Right cardiac atrium (tissue), 5 donors: ENCODE measurements around the gene ADAMTS9. TPM values are rescaled to one million over a fixed set of nuclear protein-coding genes. Genes with fewer than 3 reads are reported as not detected.

Source experiments
- ATAC-seq, 2 donors: fragments of 200-7000 bp; cut with Tn5 transposase; one replicate each; pipeline versions ENCODE4 v1.8.0 to v1.9.1; 2020; ENCODE audit warnings: moderate library complexity in 2 of 2, mild to moderate bottlenecking in 1 of 2
- DNase-seq, 3 donors: peaks; one replicate each; pipeline ENCODE4 v3.0.0-alpha.2; 2020
- H3K27ac ChIP-seq: one replicate; pipeline ENCODE4 v1.5.1; 2013; ENCODE audit warnings: mild to moderate bottlenecking, low read length, control low read depth, moderate library complexity
- H3K27me3 ChIP-seq: one replicate; pipeline ENCODE4 v1.6.1; 2013; ENCODE audit not compliant: control insufficient read depth, insufficient read depth
- H3K4me1 ChIP-seq: one replicate; pipeline ENCODE4 v1.6.1; 2013; ENCODE audit warnings: low read length; ENCODE audit not compliant: control insufficient read depth, insufficient read depth
- H3K4me3 ChIP-seq: one replicate; pipeline ENCODE4 v1.5.1; 2013; ENCODE audit warnings: low read length, control low read depth
- H3K9me3 ChIP-seq: one replicate; pipeline ENCODE4 v1.6.1; 2013; ENCODE audit warnings: low read length; ENCODE audit not compliant: control insufficient read depth
- WGBS: extraction: QIAGEN DNeasy Blood & Tissue Kit; methylation state at CpG from one replicate; pipeline ENCODE4 v1.1.7; 2013; 5-methylcytosine and 5-hydroxymethylcytosine counted together
- intact Hi-C, 4 donors: fragments of 100-400 bp; cut with DNase I; formaldehyde crosslinking; loops; one replicate each; pipeline versions ENCODE4 v1.11.0 to v1.14.0; 2022 to 2023
- polyA plus RNA-seq: library from polyadenylated mRNA; stranded (reverse); fragments of 200-250 nt; gene quantifications from one replicate; pipeline ENCODE4 v1.2.3, GENCODE V29; 2013
- total RNA-seq, 4 donors: library from RNA; stranded (reverse); fragmentation: NEBNext Ultra II Directional; extraction: Animal tissue kit (Norgen Biotek cat#: 25700); gene quantifications; one replicate each; pipeline ENCODE4 v1.2.1, GENCODE V29; 2021
- donor health status: healthy with polysubstance abuse.
- donor health status: DM: no; HTN: yes; CAD: no.
- donor health status: DM: no; HTN: no; CAD: no.
- donor health status: DM: no; HTN: yes; CAD: no; lungs with severe emphysema.
- donor health status: DM: yes; HTN: yes; CAD: no.

Gene ADAMTS9
- total and polyA plus RNA-seq, 5 donors = 9.8 to 53.4 (median 13.0) TPM

GRCh38 chr3:64536166-64536565, 151.6 kb downstream of the ADAMTS9 start:
- H3K27me3 ChIP-seq = no peaks in the 10 kb centered on the region
- intact Hi-C loops = loop anchor here in 1 of 4 donors (10.0 kb wide), 1 partner anchor 639 kb away; no protein-coding TSS in a partner anchor
- H3K4me3 ChIP-seq = no peak overlapping the region
- DNase-seq (no peak), ATAC-seq (no peak)
- WGBS = 91% methylated on average over 2 of the region's 2 CpGs
- no peaks in the 10 kb centered on the region for H3K4me1 ChIP-seq
- H3K27ac ChIP-seq = no peak overlapping the region
- H3K9me3 ChIP-seq = no peaks in the 10 kb centered on the region

- intact Hi-C loops = loop anchor here in 2 of 4 donors (5.0 to 10.0 kb wide), 4 partner anchors 154 to 714 kb away; partner anchors contain the start of gene ADAMTS9 (in 1 of the 2)
- DNase-seq (peak; percentile 85 to 95 (median 92)), ATAC-seq (peak; percentile 94 to 97)
- Histone ChIP-seq H3K27ac (no peak overlapping the region), H3K4me1 (no peaks in the 10 kb centered on the region), H3K4me3 (no peak overlapping the region), H3K27me3 (no peaks in the 10 kb centered on the region), H3K9me3 (no peaks in the 10 kb centered on the region)
- 12% methylated on average over 14 of the region's 14 CpGs for WGBS
These were observed 154.0 kb downstream of the ADAMTS9 start for GRCh38 chr3:64533617-64534317.

- no peaks in the 10 kb centered on the region for H3K9me3 ChIP-seq
- no peak overlapping the region for H3K27ac ChIP-seq
- no peaks in the 10 kb centered on the region for H3K4me1 ChIP-seq
- DNase-seq (peak; percentile 37 to 69 (median 48)), ATAC-seq (peak; percentile 20 to 23)
- intact Hi-C loops = loop anchor here in 2 of 4 donors (5.0 to 10.0 kb wide), 4 partner anchors 157 to 717 kb away; partner anchors contain the start of gene ADAMTS9 (in 1 of the 2)
- H3K4me3 ChIP-seq = no peak overlapping the region
- H3K27me3 ChIP-seq = no peaks in the 10 kb centered on the region
- 23% methylated on average over 8 of the region's 8 CpGs for WGBS
These were observed 157.3 kb downstream of the ADAMTS9 start for GRCh38 chr3:64530434-64531049.

- no peaks in the 10 kb centered on the region for H3K9me3 ChIP-seq
- 97% methylated on average over 3 of the region's 3 CpGs for WGBS
- ATAC-seq (no peak), DNase-seq (no peak)
- no peaks in the 10 kb centered on the region for H3K27me3 ChIP-seq
- intact Hi-C loops = no loop called here
- H3K4me1 ChIP-seq = no peaks in the 10 kb centered on the region
- no peak overlapping the region for H3K27ac ChIP-seq
- H3K4me3 ChIP-seq = no peak overlapping the region
These were observed 164.5 kb downstream of the ADAMTS9 start for GRCh38 chr3:64523324-64523723.

- Histone ChIP-seq H3K27ac (no peak overlapping the region), H3K9me3 (no peaks in the 10 kb centered on the region), H3K27me3 (no peaks in the 10 kb centered on the region), H3K4me1 (no peaks in the 10 kb centered on the region), H3K4me3 (no peak overlapping the region)
- ATAC-seq (no peak), DNase-seq (no peak)
- intact Hi-C loops = no loop called here
- WGBS = 89% methylated on average over 3 of the region's 3 CpGs
These were observed 167.5 kb downstream of the ADAMTS9 start for GRCh38 chr3:64520334-64520733.

GRCh38 chr3:64518950-64519349, 168.8 kb downstream of the ADAMTS9 start:
- no peak for DNase-seq
- no peaks in the 10 kb centered on the region for H3K4me1 ChIP-seq
- intact Hi-C loops = no loop called here
- no peak for ATAC-seq
- H3K27me3 ChIP-seq = no peaks in the 10 kb centered on the region
- no peak overlapping the region for H3K27ac ChIP-seq
- no peak overlapping the region for H3K4me3 ChIP-seq
- no peaks in the 10 kb centered on the region for H3K9me3 ChIP-seq
- WGBS = 94% methylated on average over 1 of the region's 1 CpG

GRCh38 chr3:64518496-64518895, 169.3 kb downstream of the ADAMTS9 start:
- WGBS = 93% methylated on average over 6 of the region's 6 CpGs
- Histone ChIP-seq H3K4me3 (no peak overlapping the region), H3K9me3 (no peaks in the 10 kb centered on the region), H3K27me3 (no peaks in the 10 kb centered on the region), H3K27ac (no peak overlapping the region), H3K4me1 (no peaks in the 10 kb centered on the region)
- intact Hi-C loops = no loop called here
- peak in 1 of 2 donors; percentile 44 for ATAC-seq
- no peak for DNase-seq

GRCh38 chr3:64514889-64515288, 172.9 kb downstream of the ADAMTS9 start:
- WGBS = 90% methylated on average over 3 of the region's 3 CpGs
- Histone ChIP-seq H3K27ac (no peak overlapping the region), H3K9me3 (no peaks in the 10 kb centered on the region), H3K4me1 (no peaks in the 10 kb centered on the region), H3K27me3 (no peaks in the 10 kb centered on the region), H3K4me3 (no peak overlapping the region)
- ATAC-seq (no peak), DNase-seq (no peak)
- intact Hi-C loops = no loop called here

- no peaks in the 10 kb centered on the region for H3K27me3 ChIP-seq
These were observed 178.6 kb downstream of the ADAMTS9 start for GRCh38 chr3:64509206-64509605.

GRCh38 chr3:64508140-64508539, 179.7 kb downstream of the ADAMTS9 start:
- 67% methylated on average over 1 of the region's 1 CpG for WGBS
- DNase-seq (no peak), ATAC-seq (no peak)
- Histone ChIP-seq H3K27me3 (no peaks in the 10 kb centered on the region), H3K9me3 (no peaks in the 10 kb centered on the region), H3K4me1 (no peaks in the 10 kb centered on the region), H3K4me3 (no peak overlapping the region), H3K27ac (no peak overlapping the region)
- intact Hi-C loops = no loop called here

More at GRCh38 chr3:64509206-64509605, 178.6 kb downstream of the ADAMTS9 start:
- Histone ChIP-seq H3K4me3 (no peak overlapping the region), H3K27ac (no peak overlapping the region), H3K9me3 (no peaks in the 10 kb centered on the region), H3K4me1 (no peaks in the 10 kb centered on the region)
- intact Hi-C loops = no loop called here
- ATAC-seq = no peak
- DNase-seq = no peak
- WGBS = 68% methylated on average over 5 of the region's 5 CpGs

GRCh38 chr3:64506255-64506654, 181.5 kb downstream of the ADAMTS9 start:
- Histone ChIP-seq H3K9me3 (no peaks in the 10 kb centered on the region), H3K27ac (no peak overlapping the region), H3K4me3 (no peak overlapping the region), H3K27me3 (no peaks in the 10 kb centered on the region), H3K4me1 (no peaks in the 10 kb centered on the region)
- DNase-seq = no peak
- 89% methylated on average over 8 of the region's 8 CpGs for WGBS
- no peak for ATAC-seq
- intact Hi-C loops = no loop called here
